ENCODE measurements around the gene ZNF626.

- no peak for TF ChIP-seq CTCF (IDR thresholded peaks at IDR 0.05; ENCODE audit: insufficient read depth, low read depth, low read length)
- no peak for TF ChIP-seq EZH2 (IDR thresholded peaks at IDR 0.05; ENCODE audit: insufficient read depth, low read length)
These were observed 5.9 kb upstream of the ZNF626 start for GRCh38 chr19:20667281-20667680.
